Large intestine (tissue), 3 donors: ENCODE measurements around the gene CAMKMT. TPM values are rescaled to one million over a fixed set of nuclear protein-coding genes. Genes with fewer than 3 reads are reported as not detected.

ENCODE experiments used
- DNase-seq, 2 donors: peaks; one replicate each; pipeline versions ENCODE4 v3.0.0 to v3.0.0-alpha.2; 2013
- H3K27ac ChIP-seq: one replicate; pipeline ENCODE4 v1.5.1; 2013; ENCODE audit warnings: low read length
- H3K27me3 ChIP-seq: 2 replicates; pipeline ENCODE4 v1.6.1; 2013; ENCODE audit warnings: low read length; ENCODE audit not compliant: control insufficient read depth, insufficient read depth
- H3K36me3 ChIP-seq: 2 replicates; pipeline ENCODE4 v1.6.1; 2013; ENCODE audit warnings: low read length; ENCODE audit not compliant: control insufficient read depth, insufficient read depth
- H3K4me1 ChIP-seq: one replicate; pipeline ENCODE4 v1.6.1; 2013; ENCODE audit warnings: low read length; ENCODE audit not compliant: control insufficient read depth, insufficient read depth
- H3K4me3 ChIP-seq: one replicate; pipeline ENCODE4 v1.5.1; 2013; ENCODE audit warnings: low read length
- H3K9me3 ChIP-seq: one replicate; pipeline ENCODE4 v1.6.1; 2013; ENCODE audit warnings: mild to moderate bottlenecking, low read depth, low read length, moderate library complexity; ENCODE audit not compliant: control insufficient read depth
- WGBS: methylation state at CpG from one replicate; pipeline ENCODE4 v1.1.5; 2013; ENCODE audit warnings: low lambda C conversion rate; ENCODE audit not compliant: insufficient coverage; 5-methylcytosine and 5-hydroxymethylcytosine counted together
- polyA plus RNA-seq: library from polyadenylated mRNA; unstranded; fragments of 120-200 nt; gene quantifications from one replicate; pipeline ENCODE4 v1.2.1, GENCODE V29; 2013

The CAMKMT gene
- polyA plus RNA-seq, 1 donor: 9.2 TPM

- Histone ChIP-seq H3K4me3 (no peak overlapping the region), H3K36me3 (no peaks in the 10 kb centered on the region), H3K9me3 (no peaks in the 10 kb centered on the region), H3K27ac (no peak overlapping the region), H3K4me1 (no peaks in the 10 kb centered on the region), H3K27me3 (no peaks in the 10 kb centered on the region)
- DNase-seq: no peak
- 90% methylated on average over 2 of the region's 4 CpGs for WGBS
These were observed 331.1 kb downstream of the CAMKMT start for GRCh38 chr2:44692821-44693220.

- no peaks in the 10 kb centered on the region for H3K36me3 ChIP-seq
- no peaks in the 10 kb centered on the region for H3K4me1 ChIP-seq
- WGBS: 100% methylated on average over 4 of the region's 5 CpGs
- no peaks in the 10 kb centered on the region for H3K27me3 ChIP-seq
- H3K27ac ChIP-seq: no peak overlapping the region
- H3K4me3 ChIP-seq: no peak overlapping the region
- DNase-seq: no peak
- no peaks in the 10 kb centered on the region for H3K9me3 ChIP-seq
These were observed 339.1 kb downstream of the CAMKMT start for GRCh38 chr2:44700824-44701223.

GRCh38 chr2:44705356-44705755 is 343.6 kb downstream of the CAMKMT start:
- Histone ChIP-seq H3K9me3 (no peaks in the 10 kb centered on the region), H3K4me3 (no peak overlapping the region)
- WGBS: no CpG with 5 or more reads among the region's 5 CpGs

GRCh38 chr2:44705876-44706480 is 344.2 kb downstream of the CAMKMT start:
- Histone ChIP-seq H3K36me3 (no peaks in the 10 kb centered on the region), H3K4me3 (no peak overlapping the region), H3K4me1 (no peaks in the 10 kb centered on the region), H3K27ac (no peak overlapping the region), H3K27me3 (no peaks in the 10 kb centered on the region), H3K9me3 (no peaks in the 10 kb centered on the region)
- no peak for DNase-seq
- no CpG with 5 or more reads among the region's 10 CpGs for WGBS

More at GRCh38 chr2:44705356-44705755, 343.6 kb downstream of the CAMKMT start:
- Histone ChIP-seq H3K36me3 (no peaks in the 10 kb centered on the region), H3K27me3 (no peaks in the 10 kb centered on the region), H3K27ac (no peak overlapping the region), H3K4me1 (no peaks in the 10 kb centered on the region)
- DNase-seq: no peak

- H3K9me3 ChIP-seq: no peaks in the 10 kb centered on the region
- no peaks in the 10 kb centered on the region for H3K4me1 ChIP-seq
- no peak overlapping the region for H3K4me3 ChIP-seq
- H3K27ac ChIP-seq: no peak overlapping the region
- no peak for DNase-seq
- WGBS: 88% methylated on average over 4 of the region's 10 CpGs
- no peaks in the 10 kb centered on the region for H3K27me3 ChIP-seq
- no peaks in the 10 kb centered on the region for H3K36me3 ChIP-seq
These were observed 345.2 kb downstream of the CAMKMT start for GRCh38 chr2:44706681-44707553.

- Histone ChIP-seq H3K36me3 (no peaks in the 10 kb centered on the region), H3K27me3 (no peaks in the 10 kb centered on the region), H3K27ac (no peak overlapping the region), H3K9me3 (no peaks in the 10 kb centered on the region), H3K4me1 (no peaks in the 10 kb centered on the region), H3K4me3 (no peak overlapping the region)
- 46% methylated on average over 3 of the region's 4 CpGs for WGBS
- peak in 1 of 2 donors; percentile 34 for DNase-seq
These were observed 346.4 kb downstream of the CAMKMT start for GRCh38 chr2:44707945-44708660.

GRCh38 chr2:44708661-44709000 is 346.9 kb downstream of the CAMKMT start:
- no CpG with 5 or more reads among the region's 3 CpGs for WGBS
- no peaks in the 10 kb centered on the region for H3K9me3 ChIP-seq
- no peaks in the 10 kb centered on the region for H3K36me3 ChIP-seq
- no peaks in the 10 kb centered on the region for H3K4me1 ChIP-seq
- H3K4me3 ChIP-seq: no peak overlapping the region
- no peak overlapping the region for H3K27ac ChIP-seq
- H3K27me3 ChIP-seq: no peaks in the 10 kb centered on the region
- no peak for DNase-seq

- DNase-seq: no peak
- Histone ChIP-seq H3K27ac (no peak overlapping the region), H3K27me3 (no peaks in the 10 kb centered on the region), H3K36me3 (no peaks in the 10 kb centered on the region), H3K4me1 (no peaks in the 10 kb centered on the region), H3K9me3 (no peaks in the 10 kb centered on the region), H3K4me3 (no peak overlapping the region)
- 100% methylated on average over 2 of the region's 3 CpGs for WGBS
These were observed 351.4 kb downstream of the CAMKMT start for GRCh38 chr2:44713170-44713569.

- Histone ChIP-seq H3K27me3 (no peaks in the 10 kb centered on the region), H3K36me3 (no peaks in the 10 kb centered on the region), H3K4me3 (no peak overlapping the region), H3K27ac (no peak overlapping the region), H3K4me1 (no peaks in the 10 kb centered on the region), H3K9me3 (no peaks in the 10 kb centered on the region)
- peak in 1 of 2 donors; percentile 3 for DNase-seq
- 100% methylated on average over 1 of the region's 3 CpGs for WGBS
These were observed 353.9 kb downstream of the CAMKMT start for GRCh38 chr2:44715671-44716081.

GRCh38 chr2:44716131-44716530 is 354.4 kb downstream of the CAMKMT start:
- Histone ChIP-seq H3K27ac (no peak overlapping the region), H3K27me3 (no peaks in the 10 kb centered on the region), H3K4me3 (no peak overlapping the region), H3K4me1 (no peaks in the 10 kb centered on the region), H3K9me3 (no peaks in the 10 kb centered on the region), H3K36me3 (no peaks in the 10 kb centered on the region)
- DNase-seq: no peak
- no CpG with 5 or more reads among the region's 3 CpGs for WGBS
